ENCODE results near the gene ANKFN1. TPM values are rescaled to one million over a fixed set of nuclear protein-coding genes. Genes with fewer than 3 reads are reported as not detected.
A peak's percentile ranks its signal among the peaks of the same experiment; 100 is the strongest.

ANKFN1 gene
- total RNA-seq, 6 experiments from 2014 or later, result 0.07 to 0.81 (median 0.45) TPM

- Mint-ChIP-seq H3K27ac (no peak overlapping the region), H3K9me3 (no peaks in the 10 kb centered on the region), H3K36me3 (ENCODE audit: low read depth) (no peaks in the 10 kb centered on the region), H3K27me3 (ENCODE audit: insufficient read depth) (peaks cover 7% of the 10 kb centered on the region), H3K4me3 (no peak overlapping the region), H3K4me1 (ENCODE audit: low read depth) (peaks cover 15% of the 10 kb centered on the region; the same call in 1 of the 2 replicates)
- DNase-seq, result no peak
- TF ChIP-seq CTCF (IDR thresholded peaks at IDR 0.05), result no peak
Measured at GRCh38 chr17:56358651-56359050, 205.4 kb downstream of the ANKFN1 start.

- Mint-ChIP-seq H3K4me1 (ENCODE audit: low read depth) (peaks cover 15% of the 10 kb centered on the region; the same call in 1 of the 2 replicates), H3K27me3 (ENCODE audit: insufficient read depth) (peaks cover 7% of the 10 kb centered on the region), H3K27ac (no peak overlapping the region), H3K4me3 (no peak overlapping the region), H3K36me3 (ENCODE audit: low read depth) (no peaks in the 10 kb centered on the region), H3K9me3 (no peaks in the 10 kb centered on the region)
- no peak for TF ChIP-seq CTCF (IDR thresholded peaks at IDR 0.05)
- no peak for DNase-seq
Measured at GRCh38 chr17:56359518-56359917, 206.2 kb downstream of the ANKFN1 start.

- peaks cover 2% of the 10 kb centered on the region; the same call in 1 of the 2 replicates for H3K27me3 Mint-ChIP-seq (ENCODE audit: insufficient read depth)
- no peak for TF ChIP-seq CTCF (IDR thresholded peaks at IDR 0.05)
- no peaks in the 10 kb centered on the region; the same call in 1 of the 2 replicates for H3K4me1 Mint-ChIP-seq (ENCODE audit: low read depth)
- no peak overlapping the region for H3K4me3 Mint-ChIP-seq
- no peak overlapping the region for H3K27ac Mint-ChIP-seq
- no peaks in the 10 kb centered on the region for H3K36me3 Mint-ChIP-seq (ENCODE audit: low read depth)
- H3K9me3 Mint-ChIP-seq, result no peaks in the 10 kb centered on the region
- no peak for DNase-seq
Measured at GRCh38 chr17:56367366-56367765, 214.1 kb downstream of the ANKFN1 start.

- no peaks in the 10 kb centered on the region for H3K36me3 Mint-ChIP-seq (ENCODE audit: low read depth)
- TF ChIP-seq CTCF (IDR thresholded peaks at IDR 0.05), result no peak; the same call in 1 of the 2 replicates
- H3K9me3 Mint-ChIP-seq, result no peaks in the 10 kb centered on the region
- peaks cover 51% of the 10 kb centered on the region; the same call in 1 of the 2 replicates for H3K4me1 Mint-ChIP-seq (ENCODE audit: low read depth)
- DNase-seq, result no peak
- H3K27ac Mint-ChIP-seq, result no peak overlapping the region
- H3K4me3 Mint-ChIP-seq, result peak overlapping the region; percentile 14; the same call in 1 of the 2 replicates
- no peaks in the 10 kb centered on the region for H3K27me3 Mint-ChIP-seq (ENCODE audit: insufficient read depth)
Measured at GRCh38 chr17:56373981-56374833, 220.9 kb downstream of the ANKFN1 start.

GRCh38 chr17:56389356-56389755 is 236.1 kb downstream of the ANKFN1 start:
- Mint-ChIP-seq H3K9me3 (0 out of 2 replicates have a peak, but pooled peaks cover 4% of the 10 kb centered on the region), H3K4me3 (no peak overlapping the region), H3K4me1 (ENCODE audit: low read depth) (peaks cover 17% of the 10 kb centered on the region), H3K36me3 (ENCODE audit: low read depth) (no peaks in the 10 kb centered on the region), H3K27ac (no peak overlapping the region), H3K27me3 (ENCODE audit: insufficient read depth) (peaks cover 3% of the 10 kb centered on the region; the same call in 1 of the 2 replicates)
- no peak for DNase-seq
- no peak for TF ChIP-seq CTCF (IDR thresholded peaks at IDR 0.05)

Measured in HFFc6 (cell line).